ENCODE results near the gene TEX29.

DNA sequence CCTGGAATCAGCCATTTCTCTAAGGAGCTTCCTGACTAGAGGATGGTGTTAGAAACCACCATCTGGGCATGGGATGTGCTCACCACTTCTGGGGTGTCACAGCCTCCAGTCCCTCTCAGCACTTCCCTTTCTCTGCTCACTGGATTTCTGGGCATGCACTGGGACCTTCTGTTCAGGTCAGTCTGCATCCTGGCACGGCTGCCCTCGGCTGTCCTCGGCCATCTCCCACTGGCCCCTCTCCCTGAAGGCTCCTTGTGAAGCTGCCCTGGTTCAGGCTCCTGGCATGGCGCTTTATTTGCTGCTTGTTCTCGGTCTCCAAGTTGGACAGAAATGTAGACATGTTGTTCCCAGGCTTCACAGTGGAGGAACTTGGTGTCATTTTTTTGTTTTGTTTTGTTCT is 60.0 kb downstream of the TEX29 start:
- TF ChIP-seq, protein P1, sequence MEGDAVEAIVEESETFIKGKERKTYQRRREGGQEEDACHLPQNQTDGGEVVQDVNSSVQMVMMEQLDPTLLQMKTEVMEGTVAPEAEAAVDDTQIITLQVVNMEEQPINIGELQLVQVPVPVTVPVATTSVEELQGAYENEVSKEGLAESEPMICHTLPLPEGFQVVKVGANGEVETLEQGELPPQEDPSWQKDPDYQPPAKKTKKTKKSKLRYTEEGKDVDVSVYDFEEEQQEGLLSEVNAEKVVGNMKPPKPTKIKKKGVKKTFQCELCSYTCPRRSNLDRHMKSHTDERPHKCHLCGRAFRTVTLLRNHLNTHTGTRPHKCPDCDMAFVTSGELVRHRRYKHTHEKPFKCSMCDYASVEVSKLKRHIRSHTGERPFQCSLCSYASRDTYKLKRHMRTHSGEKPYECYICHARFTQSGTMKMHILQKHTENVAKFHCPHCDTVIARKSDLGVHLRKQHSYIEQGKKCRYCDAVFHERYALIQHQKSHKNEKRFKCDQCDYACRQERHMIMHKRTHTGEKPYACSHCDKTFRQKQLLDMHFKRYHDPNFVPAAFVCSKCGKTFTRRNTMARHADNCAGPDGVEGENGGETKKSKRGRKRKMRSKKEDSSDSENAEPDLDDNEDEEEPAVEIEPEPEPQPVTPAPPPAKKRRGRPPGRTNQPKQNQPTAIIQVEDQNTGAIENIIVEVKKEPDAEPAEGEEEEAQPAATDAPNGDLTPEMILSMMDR (IDR thresholded peaks at IDR 0.05): no peak
- TF ChIP-seq POLR2A (IDR thresholded peaks at IDR 0.05): no peak

All from testis (tissue), 2 donors.